Measurements from ENCODE around the gene RAB3C. TPM values are rescaled to one million over a fixed set of nuclear protein-coding genes. Genes with fewer than 3 reads are reported as not detected.

Gene RAB3C
- total RNA-seq = not detected in 2 replicates

GRCh38 chr5:58582803-58583491, at the start of gene RAB3C:
TSS of gene RAB3C (plus strand) at chr5:58583075. CDS start at chr5:58583209, 134 bp downstream.

Other genes starting within 250 kb of the RAB3C start
- gene PLK2, start 123.0 kb upstream of the RAB3C start, total RNA-seq = 300 and 543 TPM in 2 replicates
- not detected in 2 replicates for gene GAPT, start 91.6 kb upstream of the RAB3C start, total RNA-seq

All from smooth muscle cell of the umbilical artery (primary cell).